ENCODE results near the gene RANBP9.

RANBP9 gene

GRCh38 chr6:13694562-13694961 lies 17.1 kb downstream of the RANBP9 start:
- Histone ChIP-seq H3K4me3 (ENCODE audit: low read length) (no peak overlapping the region), H4K20me1 (ENCODE audit: control insufficient read depth, insufficient read depth, low read depth, low read length) (0 out of 2 replicates have a peak, but pooled peaks cover 10% of the 10 kb centered on the region), H3K9me3 (ENCODE audit: control insufficient read depth, insufficient read depth, low read length) (no peaks in the 10 kb centered on the region), H3F3A (ENCODE audit: control insufficient read depth, insufficient read depth) (no peaks in the 10 kb centered on the region), H3K79me2 (ENCODE audit: control insufficient read depth, low read length) (peaks cover 92% of the 10 kb centered on the region), H3K4me1 (ENCODE audit: control insufficient read depth, low read length) (peaks cover 40% of the 10 kb centered on the region), H3K9me2 (replicated peaks; ENCODE audit: control insufficient read depth, low read length) (no peaks in the 10 kb centered on the region), H3K36me3 (ENCODE audit: control insufficient read depth, low read length) (peaks cover 50% of the 10 kb centered on the region), H3K4me2 (ENCODE audit: low read length) (no peak overlapping the region), H3K27ac (ENCODE audit: low read depth, low read length) (no peak overlapping the region), H3K27me3 (ENCODE audit: control insufficient read depth, low read length) (no peaks in the 10 kb centered on the region)
- TF ChIP-seq CTCF (IDR thresholded peaks at IDR 0.05; ENCODE audit: low read depth, low read length, poor library complexity, severe bottlenecking) (no peak), EZH2phosphoT487 (IDR thresholded peaks at IDR 0.05; ENCODE audit: borderline replicate concordance, low read length) (no peak)

- H3K9me3 ChIP-seq (ENCODE audit: control insufficient read depth, insufficient read depth, low read length): no peaks in the 10 kb centered on the region
- no peak overlapping the region for H3K27ac ChIP-seq (ENCODE audit: low read depth, low read length)
- TF ChIP-seq EZH2phosphoT487 (IDR thresholded peaks at IDR 0.05; ENCODE audit: borderline replicate concordance, low read length) (no peak), CTCF (IDR thresholded peaks at IDR 0.05; ENCODE audit: low read depth, low read length, poor library complexity, severe bottlenecking) (no peak)
- H3F3A ChIP-seq (ENCODE audit: control insufficient read depth, insufficient read depth): no peaks in the 10 kb centered on the region
- peaks cover 38% of the 10 kb centered on the region for H3K36me3 ChIP-seq (ENCODE audit: control insufficient read depth, low read length)
- peaks cover 88% of the 10 kb centered on the region for H3K79me2 ChIP-seq (ENCODE audit: control insufficient read depth, low read length)
- no peak overlapping the region for H3K4me2 ChIP-seq (ENCODE audit: low read length)
- H3K4me1 ChIP-seq (ENCODE audit: control insufficient read depth, low read length): peaks cover 18% of the 10 kb centered on the region
- no peak overlapping the region for H3K4me3 ChIP-seq (ENCODE audit: low read length)
- H3K27me3 ChIP-seq (ENCODE audit: control insufficient read depth, low read length): no peaks in the 10 kb centered on the region
- H3K9me2 ChIP-seq (replicated peaks; ENCODE audit: control insufficient read depth, low read length): no peaks in the 10 kb centered on the region
- 0 out of 2 replicates have a peak, but pooled peaks cover 3% of the 10 kb centered on the region for H4K20me1 ChIP-seq (ENCODE audit: control insufficient read depth, insufficient read depth, low read depth, low read length)
Measured at GRCh38 chr6:13689511-13690256, 22.0 kb downstream of the RANBP9 start.

- no peaks in the 10 kb centered on the region for H3K27me3 ChIP-seq (ENCODE audit: control insufficient read depth, low read length)
- H3K9me2 ChIP-seq (replicated peaks; ENCODE audit: control insufficient read depth, low read length): no peaks in the 10 kb centered on the region
- peaks cover 38% of the 10 kb centered on the region for H3K36me3 ChIP-seq (ENCODE audit: control insufficient read depth, low read length)
- H3F3A ChIP-seq (ENCODE audit: control insufficient read depth, insufficient read depth): no peaks in the 10 kb centered on the region
- H3K4me1 ChIP-seq (ENCODE audit: control insufficient read depth, low read length): peaks cover 18% of the 10 kb centered on the region
- 0 out of 2 replicates have a peak, but pooled peaks cover 3% of the 10 kb centered on the region for H4K20me1 ChIP-seq (ENCODE audit: control insufficient read depth, insufficient read depth, low read depth, low read length)
- TF ChIP-seq EZH2phosphoT487 (IDR thresholded peaks at IDR 0.05; ENCODE audit: borderline replicate concordance, low read length): no peak
- no peak for TF ChIP-seq CTCF (IDR thresholded peaks at IDR 0.05; ENCODE audit: low read depth, low read length, poor library complexity, severe bottlenecking)
- H3K9me3 ChIP-seq (ENCODE audit: control insufficient read depth, insufficient read depth, low read length): no peaks in the 10 kb centered on the region
- H3K27ac ChIP-seq (ENCODE audit: low read depth, low read length): no peak overlapping the region
- H3K4me2 ChIP-seq (ENCODE audit: low read length): no peak overlapping the region
- peaks cover 88% of the 10 kb centered on the region for H3K79me2 ChIP-seq (ENCODE audit: control insufficient read depth, low read length)
- no peak overlapping the region for H3K4me3 ChIP-seq (ENCODE audit: low read length)
Measured at GRCh38 chr6:13688692-13689196, 22.9 kb downstream of the RANBP9 start.

All from DOHH2 (cell line).